ENCODE results near the gene CEBPA. TPM values are rescaled to one million over a fixed set of nuclear protein-coding genes. Genes with fewer than 3 reads are reported as not detected.

Gene CEBPA
- total and polyA plus RNA-seq, 2 experiments from 2014 or later: 0.50 to 2.6 TPM

DNA sequence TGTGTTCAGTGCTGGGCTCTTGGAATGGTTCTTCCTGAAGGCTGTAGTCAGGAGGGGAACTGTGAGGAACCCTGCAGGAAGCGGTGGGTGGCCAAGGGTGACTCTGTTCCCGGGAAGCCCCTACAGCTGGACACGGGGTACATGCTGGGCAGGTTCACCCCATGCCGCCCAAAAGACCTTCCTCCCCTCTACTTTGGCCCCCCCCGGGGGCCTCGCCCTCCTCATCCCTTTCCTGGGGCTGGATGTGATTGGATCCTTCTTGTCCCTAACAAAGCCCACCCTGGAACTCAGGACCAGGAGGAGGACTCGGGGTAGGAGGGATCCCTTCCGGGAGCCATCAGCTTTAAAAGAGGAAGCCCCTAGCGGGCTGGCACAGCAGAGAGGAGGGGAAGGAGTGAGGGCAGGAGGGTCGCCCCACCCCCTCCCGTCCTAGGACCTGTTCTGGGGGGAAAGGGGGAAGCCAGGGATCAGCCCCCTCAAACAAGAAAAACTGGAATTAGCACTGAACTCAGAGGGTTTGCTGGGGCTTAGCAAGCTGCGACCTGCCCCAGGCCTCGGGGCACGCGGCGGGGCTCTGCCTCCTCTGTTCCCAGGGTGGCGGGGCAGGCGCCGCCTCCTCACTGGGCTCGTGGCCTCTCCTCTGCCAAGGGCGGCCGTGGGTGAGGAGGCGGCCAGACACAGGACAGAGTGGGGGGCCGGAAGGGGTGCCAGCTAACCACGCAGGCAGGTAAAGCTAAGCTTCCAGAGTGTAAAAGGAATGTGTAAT is 4.0 kb downstream of the CEBPA start:
- DNase-seq (ENCODE audit: low spot score) (peak; percentile 15), ATAC-seq (no peak)
- H3K27ac Mint-ChIP-seq: no peak overlapping the region
- peaks cover 7% of the 10 kb centered on the region; the same call in 2 of the 3 replicates for H3K4me1 Mint-ChIP-seq
- H4K20me1 ChIP-seq (replicated peaks; ENCODE audit: insufficient read depth): 0 out of 2 replicates have a peak, but pooled peaks cover 3% of the 10 kb centered on the region
- no peak overlapping the region for H2AFZ ChIP-seq
- no peaks in the 10 kb centered on the region for H3K9me2 ChIP-seq (ENCODE audit: insufficient read depth)
- no peaks in the 10 kb centered on the region for H3K36me3 ChIP-seq (ENCODE audit: insufficient read depth)
- no peaks in the 10 kb centered on the region for H3K79me2 ChIP-seq (replicated peaks; ENCODE audit: insufficient read depth)
- H3F3A ChIP-seq (replicated peaks; ENCODE audit: low read depth): no peaks in the 10 kb centered on the region
- H3K27me3 ChIP-seq (ENCODE audit: insufficient read depth): peaks cover 32% of the 10 kb centered on the region
- peaks cover 32% of the 10 kb centered on the region for H3K27me3 Mint-ChIP-seq (ENCODE audit: insufficient read depth, low read depth, poor library complexity)
- H3K4me3 ChIP-seq: no peak overlapping the region
- H3K4me2 ChIP-seq: no peak overlapping the region
- no peak overlapping the region for H3K4me3 Mint-ChIP-seq
- H3K27ac ChIP-seq (ENCODE audit: low read depth): no peak overlapping the region
- TF ChIP-seq EZH2 (IDR thresholded peaks at IDR 0.05; ENCODE audit: low read depth, unreplicated experiment) (no peak), NANOG (IDR thresholded peaks at IDR 0.05; ENCODE audit: borderline replicate concordance) (no peak), EZH2phosphoT487 (IDR thresholded peaks at IDR 0.05; ENCODE audit: unreplicated experiment) (no peak), REST (IDR thresholded peaks at IDR 0.05; ENCODE audit: unreplicated experiment) (no peak), POLR2AphosphoS5 (IDR thresholded peaks at IDR 0.05; ENCODE audit: low read depth) (no peak)
- peaks cover 5% of the 10 kb centered on the region; the same call in 1 of the 2 replicates for H3K4me1 ChIP-seq (ENCODE audit: insufficient read depth)
- H3K9me3 Mint-ChIP-seq: no peaks in the 10 kb centered on the region
- no peaks in the 10 kb centered on the region for H3K36me3 Mint-ChIP-seq (ENCODE audit: low read depth)

DNA sequence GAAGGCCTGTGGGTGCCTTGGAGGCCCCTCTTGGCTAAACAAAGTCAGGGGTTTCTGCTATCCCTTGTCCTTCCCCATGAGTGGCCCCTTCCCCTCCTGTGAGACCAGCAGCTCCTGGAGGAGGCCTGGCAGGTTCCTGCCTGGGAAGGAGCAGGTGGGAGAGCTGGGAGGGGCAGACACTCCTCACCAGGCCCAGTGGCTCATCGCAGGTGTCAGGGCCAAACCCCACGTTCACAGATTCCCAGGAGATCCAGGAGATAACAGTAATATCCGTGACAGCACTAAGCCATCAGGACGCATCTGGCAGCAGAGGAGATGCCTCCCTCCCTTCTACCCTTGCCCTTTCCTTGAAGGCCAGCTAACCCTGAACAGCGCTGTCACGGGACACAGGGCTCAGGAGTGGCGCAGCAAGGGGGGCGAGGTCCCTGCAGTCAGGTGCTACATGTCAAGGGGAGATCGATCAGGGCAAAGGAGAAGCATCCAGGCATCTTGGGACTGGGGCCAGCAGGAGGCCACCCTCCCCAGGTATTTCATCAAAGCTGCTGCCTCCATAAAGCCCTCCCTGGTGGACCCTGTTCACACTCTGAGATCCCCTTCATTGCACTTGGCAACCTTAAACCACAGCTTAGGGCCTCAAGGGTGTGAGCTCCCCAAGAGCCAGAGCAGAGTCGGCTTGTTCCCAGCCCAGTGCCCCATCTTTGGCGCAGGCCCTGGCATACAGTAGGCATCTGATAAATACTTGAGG is 4.8 kb downstream of the CEBPA start:
- Mint-ChIP-seq H3K27ac (no peak overlapping the region), H3K9me3 (no peaks in the 10 kb centered on the region), H3K4me1 (peaks cover 10% of the 10 kb centered on the region; the same call in 2 of the 3 replicates), H3K4me3 (no peak overlapping the region), H3K27me3 (ENCODE audit: insufficient read depth, low read depth, poor library complexity) (peaks cover 32% of the 10 kb centered on the region), H3K36me3 (ENCODE audit: low read depth) (no peaks in the 10 kb centered on the region)
- Histone ChIP-seq H3K9me2 (ENCODE audit: insufficient read depth) (no peaks in the 10 kb centered on the region), H3K4me1 (ENCODE audit: insufficient read depth) (peaks cover 5% of the 10 kb centered on the region; the same call in 1 of the 2 replicates), H3K4me2 (no peak overlapping the region), H3K4me3 (no peak overlapping the region), H3K36me3 (ENCODE audit: insufficient read depth) (no peaks in the 10 kb centered on the region), H2AFZ (no peak overlapping the region), H3F3A (replicated peaks; ENCODE audit: low read depth) (no peaks in the 10 kb centered on the region), H3K27ac (ENCODE audit: low read depth) (no peak overlapping the region), H4K20me1 (replicated peaks; ENCODE audit: insufficient read depth) (0 out of 2 replicates have a peak, but pooled peaks cover 3% of the 10 kb centered on the region), H3K79me2 (replicated peaks; ENCODE audit: insufficient read depth) (no peaks in the 10 kb centered on the region), H3K27me3 (ENCODE audit: insufficient read depth) (peaks cover 31% of the 10 kb centered on the region)
- ATAC-seq: no peak
- DNase-seq (ENCODE audit: low spot score): no peak
- TF ChIP-seq CREB1 (CRISPR knock-in tag; IDR thresholded peaks at IDR 0.05; ENCODE audit: low read depth) (no peak), ZNF114 (CRISPR knock-in tag; IDR thresholded peaks at IDR 0.05) (no peak), STAT1 (IDR thresholded peaks at IDR 0.05; ENCODE audit: unreplicated experiment) (no peak), NANOG (IDR thresholded peaks at IDR 0.05; ENCODE audit: borderline replicate concordance) (no peak), POLR2AphosphoS5 (IDR thresholded peaks at IDR 0.05; ENCODE audit: low read depth) (no peak), JUNB (IDR thresholded peaks at IDR 0.05; ENCODE audit: unreplicated experiment) (no peak), EZH2 (IDR thresholded peaks at IDR 0.05; ENCODE audit: low read depth, unreplicated experiment) (no peak), EZH2phosphoT487 (IDR thresholded peaks at IDR 0.05; ENCODE audit: unreplicated experiment) (no peak)
- TF ChIP-seq, protein P1, sequence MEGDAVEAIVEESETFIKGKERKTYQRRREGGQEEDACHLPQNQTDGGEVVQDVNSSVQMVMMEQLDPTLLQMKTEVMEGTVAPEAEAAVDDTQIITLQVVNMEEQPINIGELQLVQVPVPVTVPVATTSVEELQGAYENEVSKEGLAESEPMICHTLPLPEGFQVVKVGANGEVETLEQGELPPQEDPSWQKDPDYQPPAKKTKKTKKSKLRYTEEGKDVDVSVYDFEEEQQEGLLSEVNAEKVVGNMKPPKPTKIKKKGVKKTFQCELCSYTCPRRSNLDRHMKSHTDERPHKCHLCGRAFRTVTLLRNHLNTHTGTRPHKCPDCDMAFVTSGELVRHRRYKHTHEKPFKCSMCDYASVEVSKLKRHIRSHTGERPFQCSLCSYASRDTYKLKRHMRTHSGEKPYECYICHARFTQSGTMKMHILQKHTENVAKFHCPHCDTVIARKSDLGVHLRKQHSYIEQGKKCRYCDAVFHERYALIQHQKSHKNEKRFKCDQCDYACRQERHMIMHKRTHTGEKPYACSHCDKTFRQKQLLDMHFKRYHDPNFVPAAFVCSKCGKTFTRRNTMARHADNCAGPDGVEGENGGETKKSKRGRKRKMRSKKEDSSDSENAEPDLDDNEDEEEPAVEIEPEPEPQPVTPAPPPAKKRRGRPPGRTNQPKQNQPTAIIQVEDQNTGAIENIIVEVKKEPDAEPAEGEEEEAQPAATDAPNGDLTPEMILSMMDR (conservative IDR thresholded peaks at IDR 0.05; ENCODE audit: low read depth in 2 of 2): no peak
- TF ChIP-seq, protein P2, sequence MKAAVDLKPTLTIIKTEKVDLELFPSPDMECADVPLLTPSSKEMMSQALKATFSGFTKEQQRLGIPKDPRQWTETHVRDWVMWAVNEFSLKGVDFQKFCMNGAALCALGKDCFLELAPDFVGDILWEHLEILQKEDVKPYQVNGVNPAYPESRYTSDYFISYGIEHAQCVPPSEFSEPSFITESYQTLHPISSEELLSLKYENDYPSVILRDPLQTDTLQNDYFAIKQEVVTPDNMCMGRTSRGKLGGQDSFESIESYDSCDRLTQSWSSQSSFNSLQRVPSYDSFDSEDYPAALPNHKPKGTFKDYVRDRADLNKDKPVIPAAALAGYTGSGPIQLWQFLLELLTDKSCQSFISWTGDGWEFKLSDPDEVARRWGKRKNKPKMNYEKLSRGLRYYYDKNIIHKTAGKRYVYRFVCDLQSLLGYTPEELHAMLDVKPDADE (IDR thresholded peaks at IDR 0.05): no peak

Data from GM23338 (cell line).